SU-DHL-6 (cell line): Measurements from ENCODE around the gene POU3F3.

Experiments
- H2AFZ ChIP-seq: fragments of 200-600 bp; sonication (generic); 2 replicates; pipeline ENCODE4 v1.6.1; 2014; ENCODE audit warnings: low read depth, mild to moderate bottlenecking, moderate library complexity, mixed read lengths, antibody characterized with exemption, low read length; ENCODE audit not compliant: severe bottlenecking
- H3F3A ChIP-seq: fragments of 200-600 bp; shearing (Covaris generic); 2 replicates; pipeline ENCODE4 v1.6.0; 2016; ENCODE audit warnings: antibody characterized with exemption, mild to moderate bottlenecking; ENCODE audit not compliant: insufficient read depth
- H3K27ac ChIP-seq: fragments of 200-600 bp; sonication (generic); 2 replicates; pipeline ENCODE4 v1.5.1; 2016; ENCODE audit warnings: low read depth, mild to moderate bottlenecking, low read length, moderate library complexity, mixed read lengths
- H3K27me3 ChIP-seq: fragments of 200-600 bp; sonication (generic), shearing (Covaris generic); 2 replicates; pipeline ENCODE4 v1.6.0; 2014; ENCODE audit warnings: mild to moderate bottlenecking, low read length
- H3K36me3 ChIP-seq: fragments of 200-600 bp; sonication (generic); 2 replicates; pipeline ENCODE4 v1.6.1; 2014; ENCODE audit warnings: mild to moderate bottlenecking, low read length, mixed read lengths
- H3K4me2 ChIP-seq: fragments of 300-600, 200-600 bp; shearing (Covaris generic), sonication (generic); 2 replicates; pipeline ENCODE4 v1.6.0; 2014; ENCODE audit warnings: low read length, low read depth, mild to moderate bottlenecking; ENCODE audit not compliant: poor library complexity, severe bottlenecking
- H3K4me3 ChIP-seq: fragments of 200-600 bp; sonication (generic); 2 replicates; pipeline ENCODE4 v1.5.1; 2014; ENCODE audit warnings: antibody characterized with exemption, low read length, mild to moderate bottlenecking, mixed read lengths; ENCODE audit not compliant: insufficient read depth, poor library complexity, severe bottlenecking
- H3K79me2 ChIP-seq: fragments of 200-600 bp; sonication (generic); 2 replicates; pipeline ENCODE4 v1.6.1; 2014; ENCODE audit warnings: mild to moderate bottlenecking, low read length, moderate library complexity; ENCODE audit not compliant: insufficient read depth
- H3K9ac ChIP-seq: fragments of 200-600 bp; sonication (generic); 2 replicates; pipeline ENCODE4 v1.7.0; 2014; ENCODE audit warnings: mild to moderate bottlenecking, low read length
- H3K9me2 ChIP-seq: fragments of 200-600 bp; sonication (generic); replicated peaks from 2 replicates; pipeline ENCODE4 v1.6.1; 2014; ENCODE audit warnings: low read length; ENCODE audit not compliant: insufficient read depth
- H3K9me3 ChIP-seq: fragments of 200-600 bp; sonication (generic); 2 replicates; pipeline ENCODE4 v1.6.1; 2014; ENCODE audit warnings: low read length, mixed read lengths; ENCODE audit not compliant: insufficient read depth
- H4K20me1 ChIP-seq: fragments of 200-600 bp; sonication (generic); 2 replicates; pipeline ENCODE4 v1.6.1; 2014; ENCODE audit warnings: low read depth, mild to moderate bottlenecking, antibody characterized with exemption, low read length, moderate library complexity, mixed read lengths
- EZH2phosphoT487 ChIP-seq: fragments of 200-600 bp; sonication (generic), shearing (Covaris generic); conservative IDR thresholded peaks from 2 replicates; pipeline ENCODE4 v1.6.1; 2018; ENCODE audit warnings: mild to moderate bottlenecking, antibody characterized with exemption, low read length, moderate library complexity, mixed read lengths
- TF ChIP-seq, protein P1 (sequence below): fragments of 200-600 bp; sonication (generic); IDR thresholded peaks from one replicate; pipeline ENCODE4 v1.5.1; 2017; ENCODE audit warnings: antibody characterized with exemption, mild to moderate bottlenecking, low read length, moderate library complexity; ENCODE audit not compliant: insufficient read depth, poor library complexity, severe bottlenecking

POU3F3 gene

DNA sequence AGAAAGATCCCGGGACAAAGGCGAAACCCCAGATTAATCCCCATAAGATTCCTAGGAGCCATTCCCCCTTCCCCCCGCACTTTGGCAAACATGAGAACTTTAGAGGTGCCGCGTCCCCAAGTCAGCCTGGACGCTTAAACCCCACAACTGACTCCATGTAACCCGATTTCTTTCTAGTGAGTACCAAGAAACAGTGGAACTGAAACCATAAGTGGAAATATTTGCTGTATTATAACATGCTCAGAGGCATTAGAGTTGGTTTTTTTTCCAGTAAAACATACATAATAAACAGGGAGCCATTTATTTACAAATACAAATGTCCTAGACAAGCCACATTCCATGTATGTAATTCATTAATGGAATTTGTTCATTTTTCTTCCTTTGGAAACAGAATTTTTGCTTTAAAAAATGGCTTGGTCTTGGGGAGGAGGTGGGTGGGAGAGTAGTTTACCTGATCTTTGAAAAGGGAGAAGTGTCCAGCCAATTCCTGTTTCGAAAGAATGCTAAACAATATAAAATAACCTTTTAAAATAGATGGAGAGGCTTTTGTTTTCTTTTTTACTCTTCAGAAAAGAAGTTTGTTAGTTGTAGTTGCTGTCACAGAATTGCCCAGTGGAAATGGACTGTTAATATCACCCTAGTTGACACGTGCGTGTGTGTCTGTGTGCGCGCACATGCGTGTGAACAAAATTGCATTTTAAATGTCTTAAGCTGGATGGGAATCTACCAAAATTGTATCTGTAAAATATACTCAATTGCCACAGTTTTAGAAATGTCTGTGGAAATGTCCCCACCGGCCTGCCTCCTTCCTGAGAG, 10.6 kb downstream of the POU3F3 start:
- Histone ChIP-seq H3F3A (no peaks in the 10 kb centered on the region), H3K4me3 (no peak overlapping the region), H3K27ac (no peak overlapping the region), H4K20me1 (no peaks in the 10 kb centered on the region), H3K36me3 (no peaks in the 10 kb centered on the region), H3K9me3 (no peaks in the 10 kb centered on the region), H3K79me2 (no peaks in the 10 kb centered on the region), H3K4me2 (no peak overlapping the region), H3K9me2 (no peaks in the 10 kb centered on the region), H3K27me3 (no peaks in the 10 kb centered on the region), H3K9ac (no peak overlapping the region), H2AFZ (no peak overlapping the region)
- no peak for TF ChIP-seq EZH2phosphoT487
- TF ChIP-seq, protein P1, sequence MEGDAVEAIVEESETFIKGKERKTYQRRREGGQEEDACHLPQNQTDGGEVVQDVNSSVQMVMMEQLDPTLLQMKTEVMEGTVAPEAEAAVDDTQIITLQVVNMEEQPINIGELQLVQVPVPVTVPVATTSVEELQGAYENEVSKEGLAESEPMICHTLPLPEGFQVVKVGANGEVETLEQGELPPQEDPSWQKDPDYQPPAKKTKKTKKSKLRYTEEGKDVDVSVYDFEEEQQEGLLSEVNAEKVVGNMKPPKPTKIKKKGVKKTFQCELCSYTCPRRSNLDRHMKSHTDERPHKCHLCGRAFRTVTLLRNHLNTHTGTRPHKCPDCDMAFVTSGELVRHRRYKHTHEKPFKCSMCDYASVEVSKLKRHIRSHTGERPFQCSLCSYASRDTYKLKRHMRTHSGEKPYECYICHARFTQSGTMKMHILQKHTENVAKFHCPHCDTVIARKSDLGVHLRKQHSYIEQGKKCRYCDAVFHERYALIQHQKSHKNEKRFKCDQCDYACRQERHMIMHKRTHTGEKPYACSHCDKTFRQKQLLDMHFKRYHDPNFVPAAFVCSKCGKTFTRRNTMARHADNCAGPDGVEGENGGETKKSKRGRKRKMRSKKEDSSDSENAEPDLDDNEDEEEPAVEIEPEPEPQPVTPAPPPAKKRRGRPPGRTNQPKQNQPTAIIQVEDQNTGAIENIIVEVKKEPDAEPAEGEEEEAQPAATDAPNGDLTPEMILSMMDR = no peak

DNA sequence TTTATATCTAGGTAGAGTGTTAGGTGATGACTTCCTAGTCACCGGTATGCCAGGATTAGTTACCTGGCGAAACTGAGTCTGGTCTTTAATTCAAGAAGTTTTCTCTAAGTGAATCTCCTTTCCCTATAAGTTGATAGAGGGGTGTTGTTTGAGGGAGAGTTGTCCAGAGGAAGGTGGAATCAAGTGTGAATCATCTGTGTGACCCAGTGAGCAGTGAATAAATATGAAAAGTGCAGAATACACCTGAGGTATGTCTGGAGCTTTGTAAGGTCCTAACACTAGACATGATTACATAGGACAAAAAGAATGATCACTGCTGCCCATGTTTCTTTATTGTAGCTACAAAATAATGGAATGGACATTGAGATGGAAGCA, 11.2 kb downstream of the POU3F3 start:
- Histone ChIP-seq H3K4me2 (no peak overlapping the region), H3K9me2 (no peaks in the 10 kb centered on the region), H2AFZ (no peak overlapping the region), H3K79me2 (no peaks in the 10 kb centered on the region), H3K27me3 (no peaks in the 10 kb centered on the region), H3F3A (no peaks in the 10 kb centered on the region), H3K36me3 (no peaks in the 10 kb centered on the region), H3K9me3 (no peaks in the 10 kb centered on the region), H3K9ac (no peak overlapping the region), H3K27ac (no peak overlapping the region), H4K20me1 (no peaks in the 10 kb centered on the region), H3K4me3 (no peak overlapping the region)
- no peak for TF ChIP-seq EZH2phosphoT487
- TF ChIP-seq, protein P1 = no peak

DNA sequence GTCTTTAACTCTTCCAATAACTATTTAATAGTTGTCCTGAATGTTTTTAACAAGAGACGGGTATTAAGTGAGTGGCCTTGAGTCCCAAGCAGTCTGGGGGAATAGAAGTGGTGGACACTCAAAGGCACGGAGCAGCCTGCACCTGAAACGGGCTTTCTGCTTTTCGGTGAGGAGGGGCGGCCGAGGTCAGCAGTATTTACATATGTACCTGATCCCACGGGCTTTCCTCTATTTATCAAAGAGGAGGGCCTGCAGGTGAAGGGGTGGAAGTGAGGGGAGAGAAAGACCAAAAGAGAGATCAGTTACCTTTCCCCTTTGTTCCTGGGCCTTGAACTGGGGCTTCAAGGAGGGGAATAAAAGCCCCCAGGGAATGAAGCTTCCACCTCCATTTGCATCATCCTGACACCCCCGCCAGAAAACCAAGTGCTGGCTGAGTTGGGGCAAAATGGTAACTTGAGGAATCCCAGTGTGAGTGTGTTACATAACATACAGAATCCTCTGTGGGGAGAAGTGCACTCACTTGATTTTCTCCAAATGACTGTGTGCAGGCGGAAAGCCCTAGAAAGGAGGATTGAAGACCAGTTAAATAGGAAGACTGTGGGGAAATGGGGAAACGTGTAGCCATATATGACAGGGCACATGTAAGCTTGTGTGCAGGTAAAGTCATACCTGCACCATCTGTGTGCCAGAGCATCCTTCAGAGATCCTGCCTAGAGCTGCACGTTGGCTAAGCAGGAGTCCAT, 12.4 kb downstream of the POU3F3 start:
- H3K9me2 ChIP-seq = no peaks in the 10 kb centered on the region
- no peaks in the 10 kb centered on the region for H3K36me3 ChIP-seq
- no peaks in the 10 kb centered on the region for H3K27me3 ChIP-seq
- no peak overlapping the region for H3K4me2 ChIP-seq
- H3K27ac ChIP-seq = no peak overlapping the region
- H3F3A ChIP-seq = no peaks in the 10 kb centered on the region
- no peak overlapping the region for H3K4me3 ChIP-seq
- TF ChIP-seq, protein P1 = no peak
- TF ChIP-seq EZH2phosphoT487 = no peak
- H3K79me2 ChIP-seq = no peaks in the 10 kb centered on the region
- no peaks in the 10 kb centered on the region for H3K9me3 ChIP-seq
- no peak overlapping the region for H3K9ac ChIP-seq
- H2AFZ ChIP-seq = no peak overlapping the region
- H4K20me1 ChIP-seq = no peaks in the 10 kb centered on the region
